ENCODE results near the gene MSH3.

MSH3 gene

DNA sequence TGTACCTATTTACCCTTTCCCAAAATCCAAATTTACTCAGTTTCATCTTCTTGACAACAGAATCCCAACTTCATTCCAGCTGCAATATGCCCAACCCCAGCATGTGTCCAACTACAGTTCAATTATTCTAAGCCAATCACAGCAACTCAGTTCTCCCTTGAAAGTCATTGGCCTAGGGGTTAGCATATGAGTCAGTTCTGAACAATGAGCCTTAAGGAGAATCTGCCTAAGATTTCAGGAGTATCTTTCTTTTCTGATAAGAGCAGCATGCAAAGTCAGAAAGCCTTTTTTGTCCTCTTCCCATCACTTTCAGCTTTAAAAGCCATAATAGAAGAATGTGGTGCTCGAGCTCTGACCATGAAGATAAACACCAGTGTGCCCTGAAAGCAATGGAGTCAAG lies 261.3 kb downstream of the MSH3 start:
- TF ChIP-seq, protein P1, sequence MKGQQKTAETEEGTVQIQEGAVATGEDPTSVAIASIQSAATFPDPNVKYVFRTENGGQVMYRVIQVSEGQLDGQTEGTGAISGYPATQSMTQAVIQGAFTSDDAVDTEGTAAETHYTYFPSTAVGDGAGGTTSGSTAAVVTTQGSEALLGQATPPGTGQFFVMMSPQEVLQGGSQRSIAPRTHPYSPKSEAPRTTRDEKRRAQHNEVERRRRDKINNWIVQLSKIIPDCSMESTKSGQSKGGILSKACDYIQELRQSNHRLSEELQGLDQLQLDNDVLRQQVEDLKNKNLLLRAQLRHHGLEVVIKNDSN (IDR thresholded peaks at IDR 0.05), result no peak
- TF ChIP-seq, protein P2, sequence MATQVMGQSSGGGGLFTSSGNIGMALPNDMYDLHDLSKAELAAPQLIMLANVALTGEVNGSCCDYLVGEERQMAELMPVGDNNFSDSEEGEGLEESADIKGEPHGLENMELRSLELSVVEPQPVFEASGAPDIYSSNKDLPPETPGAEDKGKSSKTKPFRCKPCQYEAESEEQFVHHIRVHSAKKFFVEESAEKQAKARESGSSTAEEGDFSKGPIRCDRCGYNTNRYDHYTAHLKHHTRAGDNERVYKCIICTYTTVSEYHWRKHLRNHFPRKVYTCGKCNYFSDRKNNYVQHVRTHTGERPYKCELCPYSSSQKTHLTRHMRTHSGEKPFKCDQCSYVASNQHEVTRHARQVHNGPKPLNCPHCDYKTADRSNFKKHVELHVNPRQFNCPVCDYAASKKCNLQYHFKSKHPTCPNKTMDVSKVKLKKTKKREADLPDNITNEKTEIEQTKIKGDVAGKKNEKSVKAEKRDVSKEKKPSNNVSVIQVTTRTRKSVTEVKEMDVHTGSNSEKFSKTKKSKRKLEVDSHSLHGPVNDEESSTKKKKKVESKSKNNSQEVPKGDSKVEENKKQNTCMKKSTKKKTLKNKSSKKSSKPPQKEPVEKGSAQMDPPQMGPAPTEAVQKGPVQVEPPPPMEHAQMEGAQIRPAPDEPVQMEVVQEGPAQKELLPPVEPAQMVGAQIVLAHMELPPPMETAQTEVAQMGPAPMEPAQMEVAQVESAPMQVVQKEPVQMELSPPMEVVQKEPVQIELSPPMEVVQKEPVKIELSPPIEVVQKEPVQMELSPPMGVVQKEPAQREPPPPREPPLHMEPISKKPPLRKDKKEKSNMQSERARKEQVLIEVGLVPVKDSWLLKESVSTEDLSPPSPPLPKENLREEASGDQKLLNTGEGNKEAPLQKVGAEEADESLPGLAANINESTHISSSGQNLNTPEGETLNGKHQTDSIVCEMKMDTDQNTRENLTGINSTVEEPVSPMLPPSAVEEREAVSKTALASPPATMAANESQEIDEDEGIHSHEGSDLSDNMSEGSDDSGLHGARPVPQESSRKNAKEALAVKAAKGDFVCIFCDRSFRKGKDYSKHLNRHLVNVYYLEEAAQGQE (IDR thresholded peaks at IDR 0.05; ENCODE audit: low read depth), result no peak
- TF ChIP-seq CREB1 (IDR thresholded peaks at IDR 0.05; ENCODE audit: low read depth) (no peak), EGR1 (IDR thresholded peaks at IDR 0.05) (no peak), TAF1 (IDR thresholded peaks at IDR 0.05; ENCODE audit: low read depth) (no peak), NFIC (IDR thresholded peaks at IDR 0.05) (no peak), RAD21 (IDR thresholded peaks at IDR 0.05; ENCODE audit: low read depth) (no peak), TEAD4 (IDR thresholded peaks at IDR 0.05) (no peak), ZBTB7A (IDR thresholded peaks at IDR 0.05; ENCODE audit: low read depth) (no peak), FOXM1 (IDR thresholded peaks at IDR 0.05; ENCODE audit: borderline replicate concordance, low read depth) (no peak), CEBPB (IDR thresholded peaks at IDR 0.05) (no peak), YY1 (IDR thresholded peaks at IDR 0.05; ENCODE audit: low read depth) (no peak)

DNA sequence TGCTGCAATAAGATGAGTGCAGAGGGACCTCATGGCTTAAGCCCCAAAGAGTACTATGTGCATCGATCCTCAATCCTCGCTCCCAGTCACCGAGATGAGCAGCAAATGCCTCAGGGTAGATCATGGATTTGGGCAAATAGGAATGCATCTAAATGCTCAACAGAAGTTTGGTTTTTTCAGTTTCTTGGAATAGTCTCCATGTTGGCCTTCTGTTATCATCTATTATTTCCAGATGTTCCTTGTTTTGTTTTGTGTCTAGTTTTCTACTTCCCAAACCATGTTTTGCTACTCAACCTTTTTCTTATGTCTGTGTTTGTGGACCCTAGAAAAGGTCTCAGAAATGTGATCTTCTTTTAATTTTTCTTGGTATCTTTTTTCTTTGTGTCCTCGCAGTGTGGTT lies 262.2 kb downstream of the MSH3 start:
- TF ChIP-seq, protein P3, sequence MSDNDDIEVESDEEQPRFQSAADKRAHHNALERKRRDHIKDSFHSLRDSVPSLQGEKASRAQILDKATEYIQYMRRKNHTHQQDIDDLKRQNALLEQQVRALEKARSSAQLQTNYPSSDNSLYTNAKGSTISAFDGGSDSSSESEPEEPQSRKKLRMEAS (IDR thresholded peaks at IDR 0.05), result no peak
- TF ChIP-seq NFIC (IDR thresholded peaks at IDR 0.05) (no peak), CREB1 (IDR thresholded peaks at IDR 0.05; ENCODE audit: low read depth) (no peak), TCF12 (IDR thresholded peaks at IDR 0.05; ENCODE audit: low read depth) (no peak)
- TF ChIP-seq, protein P2 (IDR thresholded peaks at IDR 0.05; ENCODE audit: low read depth), result no peak

DNA sequence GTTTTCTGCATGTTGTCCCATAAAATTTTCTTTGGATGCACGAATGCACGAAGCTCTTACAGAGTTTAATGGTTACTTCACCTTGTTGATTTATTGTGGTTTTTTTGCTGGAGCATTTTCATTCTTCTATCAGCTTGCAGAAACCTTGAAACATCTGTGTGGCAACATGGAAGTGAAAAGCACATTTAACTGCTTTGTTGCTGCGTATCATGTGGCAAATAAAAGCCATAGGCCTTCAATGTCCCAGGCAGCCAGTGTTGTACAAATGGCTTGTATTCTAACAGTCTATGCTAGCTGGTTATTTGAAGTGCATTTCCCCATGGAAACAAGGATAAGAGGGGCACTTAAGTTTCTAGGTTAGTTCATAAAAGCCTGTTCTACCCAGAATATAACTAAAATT lies 263.2 kb downstream of the MSH3 start:
- TF ChIP-seq TAF1 (IDR thresholded peaks at IDR 0.05; ENCODE audit: low read depth), result no peak
- TF ChIP-seq, protein P2 (IDR thresholded peaks at IDR 0.05; ENCODE audit: low read depth), result no peak
- TF ChIP-seq, protein P3 (IDR thresholded peaks at IDR 0.05), result no peak
- no peak for TF ChIP-seq TCF12 (IDR thresholded peaks at IDR 0.05; ENCODE audit: low read depth)
- no peak for TF ChIP-seq RAD21 (IDR thresholded peaks at IDR 0.05; ENCODE audit: low read depth)
- no peak for TF ChIP-seq TEAD4 (IDR thresholded peaks at IDR 0.05)
- TF ChIP-seq ZBTB7A (IDR thresholded peaks at IDR 0.05; ENCODE audit: low read depth), result no peak
- TF ChIP-seq FOXM1 (IDR thresholded peaks at IDR 0.05; ENCODE audit: borderline replicate concordance, low read depth), result no peak
- TF ChIP-seq YY1 (IDR thresholded peaks at IDR 0.05; ENCODE audit: low read depth), result no peak
- TF ChIP-seq CEBPB (IDR thresholded peaks at IDR 0.05), result no peak
- TF ChIP-seq EGR1 (IDR thresholded peaks at IDR 0.05), result no peak
- no peak for TF ChIP-seq CREB1 (IDR thresholded peaks at IDR 0.05; ENCODE audit: low read depth)
- TF ChIP-seq, protein P1 (IDR thresholded peaks at IDR 0.05), result no peak

DNA sequence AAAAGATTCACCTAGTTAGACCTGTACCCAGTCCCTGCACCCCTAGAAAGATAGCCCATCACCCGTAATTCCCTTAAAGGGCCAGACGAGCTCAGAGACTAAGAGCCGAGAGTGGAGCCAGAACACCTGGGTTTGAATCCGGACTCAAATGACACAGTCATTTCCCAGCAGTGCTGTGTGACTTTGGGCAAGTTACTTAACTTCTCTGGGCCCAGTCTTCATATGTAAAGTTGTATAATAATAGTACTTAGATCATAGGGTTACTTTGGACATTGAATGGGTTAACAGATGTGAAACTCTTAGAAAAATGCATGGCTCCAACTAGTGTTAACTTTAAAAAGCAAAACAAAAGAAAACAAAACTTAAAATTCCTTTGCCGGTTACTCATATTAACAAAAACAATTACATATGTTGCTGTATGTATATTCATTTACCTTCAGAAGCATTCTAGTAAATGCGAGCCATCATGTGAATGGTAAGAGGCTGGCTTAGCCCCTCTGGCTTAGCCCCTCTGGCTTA lies 265.3 kb downstream of the MSH3 start:
- TF ChIP-seq EGR1 (IDR thresholded peaks at IDR 0.05) (no peak), TEAD4 (IDR thresholded peaks at IDR 0.05) (no peak), TCF12 (IDR thresholded peaks at IDR 0.05; ENCODE audit: low read depth) (no peak), YY1 (IDR thresholded peaks at IDR 0.05; ENCODE audit: low read depth) (no peak), TAF1 (IDR thresholded peaks at IDR 0.05; ENCODE audit: low read depth) (no peak), NFIC (IDR thresholded peaks at IDR 0.05) (no peak), EP300 (IDR thresholded peaks at IDR 0.05; ENCODE audit: borderline replicate concordance) (no peak), ZBTB7A (IDR thresholded peaks at IDR 0.05; ENCODE audit: low read depth) (no peak), RAD21 (IDR thresholded peaks at IDR 0.05; ENCODE audit: low read depth) (no peak)
- TF ChIP-seq, protein P2 (IDR thresholded peaks at IDR 0.05; ENCODE audit: low read depth), result no peak
